22Rv1 (cell line): ENCODE data around the gene TTC28.

ENCODE experiments used
- ZFX ChIP-seq: fragments of 450-650 bp; IDR thresholded peaks from 2 replicates; pipeline ENCODE4 v1.6.1; 2017; ENCODE audit warnings: antibody characterized with exemption, borderline replicate concordance
- TF ChIP-seq, protein P1 (sequence below): fragments of 450-650 bp; IDR thresholded peaks from 2 replicates; pipeline ENCODE4 v1.5.1; 2017; ENCODE audit warnings: mild to moderate bottlenecking

DNA sequence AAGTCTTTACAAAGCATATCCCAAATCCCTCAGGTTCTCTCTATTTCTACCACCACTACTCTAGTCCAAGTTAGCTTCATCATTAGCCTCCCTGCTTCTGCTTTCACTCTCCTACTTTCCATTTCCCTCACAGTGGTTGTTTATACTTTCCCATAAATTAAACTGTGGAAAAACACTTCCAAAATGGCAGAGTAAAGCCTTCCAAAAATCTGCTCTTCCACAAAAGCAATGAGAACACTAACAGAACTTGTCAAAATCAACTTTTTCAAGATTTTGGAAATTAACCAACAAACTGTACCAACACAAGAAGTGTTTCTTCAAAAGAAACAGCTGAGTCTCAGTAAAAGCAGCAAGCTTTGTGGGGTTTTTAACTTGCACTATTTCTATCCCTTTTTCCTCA is 71.8 kb downstream of the TTC28 start:
- TF ChIP-seq, protein P1, sequence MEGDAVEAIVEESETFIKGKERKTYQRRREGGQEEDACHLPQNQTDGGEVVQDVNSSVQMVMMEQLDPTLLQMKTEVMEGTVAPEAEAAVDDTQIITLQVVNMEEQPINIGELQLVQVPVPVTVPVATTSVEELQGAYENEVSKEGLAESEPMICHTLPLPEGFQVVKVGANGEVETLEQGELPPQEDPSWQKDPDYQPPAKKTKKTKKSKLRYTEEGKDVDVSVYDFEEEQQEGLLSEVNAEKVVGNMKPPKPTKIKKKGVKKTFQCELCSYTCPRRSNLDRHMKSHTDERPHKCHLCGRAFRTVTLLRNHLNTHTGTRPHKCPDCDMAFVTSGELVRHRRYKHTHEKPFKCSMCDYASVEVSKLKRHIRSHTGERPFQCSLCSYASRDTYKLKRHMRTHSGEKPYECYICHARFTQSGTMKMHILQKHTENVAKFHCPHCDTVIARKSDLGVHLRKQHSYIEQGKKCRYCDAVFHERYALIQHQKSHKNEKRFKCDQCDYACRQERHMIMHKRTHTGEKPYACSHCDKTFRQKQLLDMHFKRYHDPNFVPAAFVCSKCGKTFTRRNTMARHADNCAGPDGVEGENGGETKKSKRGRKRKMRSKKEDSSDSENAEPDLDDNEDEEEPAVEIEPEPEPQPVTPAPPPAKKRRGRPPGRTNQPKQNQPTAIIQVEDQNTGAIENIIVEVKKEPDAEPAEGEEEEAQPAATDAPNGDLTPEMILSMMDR = no peak
- TF ChIP-seq ZFX = no peak
